ENCODE measurements around the gene PSG6. TPM values are rescaled to one million over a fixed set of nuclear protein-coding genes. Genes with fewer than 3 reads are reported as not detected.
"Not testable (repeated sequence)": the region's sequence is repeated elsewhere in the genome, so short reads cannot be mapped to it uniquely, and the experiment has no call there.

The PSG6 gene
- total RNA-seq, 2 donors from 2014 or later = not detected

GRCh38 chr19:42920971-42921370, 3.3 kb upstream of the PSG6 start:
- not testable (repeated sequence) for H3K4me1 Mint-ChIP-seq; ATAC-seq (replicated peaks); H3K9me3 Mint-ChIP-seq; H3K4me3 Mint-ChIP-seq; H3K36me3 Mint-ChIP-seq (ENCODE audit: low read depth); H3K27ac Mint-ChIP-seq
- peaks cover 11% of the 10 kb centered on the region for H3K27me3 Mint-ChIP-seq

DNA sequence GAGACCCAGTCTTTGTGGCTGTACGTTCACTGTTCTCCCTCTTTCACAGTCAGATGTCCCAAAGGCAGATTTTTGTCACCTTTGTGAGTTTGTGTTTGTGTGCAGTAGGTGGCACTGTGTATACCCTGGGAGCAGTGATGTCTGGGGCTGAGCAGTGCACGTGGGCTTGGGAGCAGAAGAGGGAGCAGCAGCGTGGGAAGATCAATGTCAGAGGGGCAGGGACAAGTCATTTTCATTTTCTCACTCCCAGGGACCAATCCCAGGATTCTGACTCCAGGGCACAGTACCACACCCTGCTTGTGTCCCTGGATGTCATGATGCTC, 2.0 kb upstream of the PSG6 start:
- no peak overlapping the region for H3K4me3 Mint-ChIP-seq
- H3K9me3 Mint-ChIP-seq = no peaks in the 10 kb centered on the region
- no peaks in the 10 kb centered on the region for H3K36me3 Mint-ChIP-seq (ENCODE audit: low read depth)
- H3K4me1 Mint-ChIP-seq = no peaks in the 10 kb centered on the region
- peaks cover 6% of the 10 kb centered on the region for H3K27me3 Mint-ChIP-seq
- H3K27ac Mint-ChIP-seq = no peak overlapping the region
- no peak for ATAC-seq (replicated peaks)

DNA sequence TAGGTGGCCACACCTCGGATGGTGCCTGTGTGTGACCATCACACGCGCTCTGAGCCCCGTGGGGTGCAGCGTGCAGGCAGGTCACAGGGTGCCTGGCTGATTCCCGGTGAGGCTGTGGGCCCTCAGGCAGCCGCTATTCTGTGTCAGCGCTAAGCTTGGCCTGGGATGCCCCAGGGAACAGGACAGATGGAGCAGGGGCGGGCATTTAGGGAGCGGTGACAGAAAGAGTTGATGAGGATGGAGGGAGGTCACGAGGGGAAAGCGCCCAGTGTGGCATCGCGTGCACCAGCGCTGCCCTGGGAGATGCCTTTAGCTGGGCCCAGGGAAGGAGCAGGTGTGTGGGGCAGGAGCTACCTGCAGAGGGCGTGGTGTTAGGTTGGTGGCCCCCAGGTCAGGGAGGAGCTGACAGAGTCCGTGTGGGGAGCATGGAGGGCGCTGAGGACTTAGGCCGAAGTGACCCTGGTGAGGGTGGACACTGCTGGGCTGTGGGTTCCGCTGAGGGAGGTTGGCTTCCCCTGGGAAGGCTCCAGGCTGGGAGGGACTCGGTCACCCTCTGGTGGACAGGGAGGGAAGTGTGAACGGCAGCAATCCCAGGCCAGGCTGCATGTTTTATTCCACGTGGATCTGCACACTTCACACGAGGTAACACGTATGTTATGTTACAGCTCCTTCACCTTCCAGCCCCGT, 1.5 kb upstream of the PSG6 start:
- not testable (repeated sequence) for H3K4me3 Mint-ChIP-seq; H3K27me3 Mint-ChIP-seq; ATAC-seq (replicated peaks); H3K27ac Mint-ChIP-seq; H3K4me1 Mint-ChIP-seq; H3K9me3 Mint-ChIP-seq; H3K36me3 Mint-ChIP-seq (ENCODE audit: low read depth)

- not testable (repeated sequence) for H3K36me3 Mint-ChIP-seq (ENCODE audit: low read depth); H3K4me3 Mint-ChIP-seq; H3K4me1 Mint-ChIP-seq; H3K27me3 Mint-ChIP-seq; H3K27ac Mint-ChIP-seq; ATAC-seq (replicated peaks); H3K9me3 Mint-ChIP-seq
Observed at GRCh38 chr19:42918377-42919069, 829 bp upstream of the PSG6 start.

GRCh38 chr19:42916931-42917330, 763 bp downstream of the PSG6 start:
- not testable (repeated sequence) for H3K27ac Mint-ChIP-seq; ATAC-seq (replicated peaks); H3K36me3 Mint-ChIP-seq (ENCODE audit: low read depth); H3K4me3 Mint-ChIP-seq; H3K9me3 Mint-ChIP-seq; H3K4me1 Mint-ChIP-seq; H3K27me3 Mint-ChIP-seq

GRCh38 chr19:42913516-42913915, 4.2 kb downstream of the PSG6 start:
- not testable (repeated sequence) for H3K27ac Mint-ChIP-seq; H3K27me3 Mint-ChIP-seq; H3K4me3 Mint-ChIP-seq; H3K9me3 Mint-ChIP-seq; H3K4me1 Mint-ChIP-seq; H3K36me3 Mint-ChIP-seq (ENCODE audit: low read depth); ATAC-seq (replicated peaks)

GRCh38 chr19:42912941-42913340, 4.8 kb downstream of the PSG6 start:
- H3K4me1 Mint-ChIP-seq; H3K27ac Mint-ChIP-seq; H3K36me3 Mint-ChIP-seq (ENCODE audit: low read depth); H3K27me3 Mint-ChIP-seq; H3K9me3 Mint-ChIP-seq; ATAC-seq (replicated peaks); H3K4me3 Mint-ChIP-seq: not testable (repeated sequence)

DNA sequence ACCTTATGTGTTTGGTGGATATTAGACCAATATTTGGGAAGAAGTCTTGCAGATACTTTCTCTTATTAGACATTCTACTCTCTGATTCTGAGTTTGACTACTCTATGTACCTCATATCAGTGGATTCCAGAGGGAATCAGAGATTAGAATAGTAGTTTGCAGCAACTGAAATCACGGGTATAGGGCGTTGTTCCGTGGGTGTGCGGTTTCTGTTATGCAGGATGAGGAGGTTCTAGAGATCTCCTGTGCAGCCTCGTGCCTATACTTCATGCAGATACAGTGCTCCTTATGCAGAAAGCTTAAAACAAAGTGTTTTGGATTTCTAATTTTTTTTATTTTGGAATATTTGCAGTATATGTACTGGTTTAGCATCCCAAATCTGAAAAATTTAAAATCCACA, 6.0 kb downstream of the PSG6 start:
- H3K36me3 Mint-ChIP-seq (ENCODE audit: low read depth); H3K4me3 Mint-ChIP-seq; H3K4me1 Mint-ChIP-seq; H3K27ac Mint-ChIP-seq; H3K9me3 Mint-ChIP-seq; ATAC-seq (replicated peaks): not testable (repeated sequence)
- H3K27me3 Mint-ChIP-seq = peaks cover 17% of the 10 kb centered on the region

GRCh38 chr19:42906162-42906561, 11.5 kb downstream of the PSG6 start:
- not testable (repeated sequence) for ATAC-seq (replicated peaks); H3K4me3 Mint-ChIP-seq; H3K27ac Mint-ChIP-seq; H3K4me1 Mint-ChIP-seq; H3K9me3 Mint-ChIP-seq; H3K36me3 Mint-ChIP-seq (ENCODE audit: low read depth)
- H3K27me3 Mint-ChIP-seq = peaks cover 32% of the 10 kb centered on the region

DNA sequence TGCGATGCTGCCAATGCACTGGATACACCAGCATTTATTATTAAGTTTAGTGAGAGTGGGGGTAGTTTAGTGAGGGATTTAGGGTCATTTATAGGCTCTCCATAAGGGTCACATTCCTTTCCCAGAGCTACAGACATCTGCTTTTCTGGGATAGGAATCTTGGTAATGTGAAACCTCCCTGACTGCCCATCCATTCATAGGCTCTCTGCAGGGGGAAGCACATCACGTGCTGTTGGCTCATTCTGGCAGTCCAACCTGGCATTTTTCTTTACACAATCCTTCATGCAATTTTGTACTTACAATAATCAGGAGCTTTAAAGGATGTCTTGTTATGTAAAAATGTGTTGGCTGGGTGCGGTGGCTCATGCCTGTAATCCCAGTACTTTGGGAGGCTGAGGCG, 17.1 kb downstream of the PSG6 start:
- H3K4me1 Mint-ChIP-seq; ATAC-seq (replicated peaks); H3K27ac Mint-ChIP-seq; H3K4me3 Mint-ChIP-seq; H3K9me3 Mint-ChIP-seq; H3K36me3 Mint-ChIP-seq (ENCODE audit: low read depth): not testable (repeated sequence)
- H3K27me3 Mint-ChIP-seq = peaks cover 43% of the 10 kb centered on the region

GRCh38 chr19:42899674-42900073, 18.0 kb downstream of the PSG6 start:
- not testable (repeated sequence) for H3K4me3 Mint-ChIP-seq; H3K4me1 Mint-ChIP-seq; H3K9me3 Mint-ChIP-seq; H3K36me3 Mint-ChIP-seq (ENCODE audit: low read depth); ATAC-seq (replicated peaks); H3K27ac Mint-ChIP-seq
- H3K27me3 Mint-ChIP-seq = peaks cover 39% of the 10 kb centered on the region

- not testable (repeated sequence) for H3K36me3 Mint-ChIP-seq (ENCODE audit: low read depth); H3K27ac Mint-ChIP-seq; H3K4me1 Mint-ChIP-seq; H3K4me3 Mint-ChIP-seq; H3K9me3 Mint-ChIP-seq; ATAC-seq (replicated peaks)
- H3K27me3 Mint-ChIP-seq = peaks cover 39% of the 10 kb centered on the region
Observed at GRCh38 chr19:42899110-42899509, 18.6 kb downstream of the PSG6 start.

GRCh38 chr19:42898656-42899055, 19.0 kb downstream of the PSG6 start:
- ATAC-seq (replicated peaks); H3K4me3 Mint-ChIP-seq; H3K4me1 Mint-ChIP-seq; H3K36me3 Mint-ChIP-seq (ENCODE audit: low read depth); H3K9me3 Mint-ChIP-seq; H3K27ac Mint-ChIP-seq: not testable (repeated sequence)
- H3K27me3 Mint-ChIP-seq = peaks cover 39% of the 10 kb centered on the region

DNA sequence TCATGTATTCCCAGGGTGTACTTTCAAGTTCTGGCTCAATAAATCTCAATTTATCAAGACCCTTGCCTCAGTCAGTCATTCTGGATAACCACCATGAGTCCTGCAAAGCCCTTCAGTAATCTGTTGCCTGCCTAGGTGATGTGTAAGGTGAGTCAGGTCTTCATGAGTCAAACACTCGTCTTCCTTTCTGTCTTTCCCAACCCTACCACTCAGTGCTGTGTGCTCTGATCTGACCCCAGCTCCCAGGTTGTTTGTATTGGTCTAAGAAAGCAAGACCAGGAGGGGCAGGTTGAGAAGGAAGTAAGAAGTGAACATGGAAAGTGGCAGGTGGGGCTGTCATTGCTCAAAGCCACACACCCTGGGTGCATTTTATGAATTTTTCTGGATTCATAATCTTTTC, 20.0 kb downstream of the PSG6 start:
- H3K27me3 Mint-ChIP-seq = peaks cover 32% of the 10 kb centered on the region
- H3K4me3 Mint-ChIP-seq; H3K27ac Mint-ChIP-seq; H3K9me3 Mint-ChIP-seq; H3K36me3 Mint-ChIP-seq (ENCODE audit: low read depth); ATAC-seq (replicated peaks); H3K4me1 Mint-ChIP-seq: not testable (repeated sequence)

GRCh38 chr19:42890446-42890845, 27.2 kb downstream of the PSG6 start:
- ATAC-seq (replicated peaks); H3K36me3 Mint-ChIP-seq (ENCODE audit: low read depth); H3K9me3 Mint-ChIP-seq; H3K4me1 Mint-ChIP-seq; H3K4me3 Mint-ChIP-seq; H3K27ac Mint-ChIP-seq: not testable (repeated sequence)
- H3K27me3 Mint-ChIP-seq = peaks cover 17% of the 10 kb centered on the region

All from activated T-helper 17 cell treated with anti-CD3 and anti-CD28 coated beads, Interleukin-2, amount 50 U/mL, for 72 hours (primary cell).